ENCODE results near the gene CTBS.

The CTBS gene

DNA sequence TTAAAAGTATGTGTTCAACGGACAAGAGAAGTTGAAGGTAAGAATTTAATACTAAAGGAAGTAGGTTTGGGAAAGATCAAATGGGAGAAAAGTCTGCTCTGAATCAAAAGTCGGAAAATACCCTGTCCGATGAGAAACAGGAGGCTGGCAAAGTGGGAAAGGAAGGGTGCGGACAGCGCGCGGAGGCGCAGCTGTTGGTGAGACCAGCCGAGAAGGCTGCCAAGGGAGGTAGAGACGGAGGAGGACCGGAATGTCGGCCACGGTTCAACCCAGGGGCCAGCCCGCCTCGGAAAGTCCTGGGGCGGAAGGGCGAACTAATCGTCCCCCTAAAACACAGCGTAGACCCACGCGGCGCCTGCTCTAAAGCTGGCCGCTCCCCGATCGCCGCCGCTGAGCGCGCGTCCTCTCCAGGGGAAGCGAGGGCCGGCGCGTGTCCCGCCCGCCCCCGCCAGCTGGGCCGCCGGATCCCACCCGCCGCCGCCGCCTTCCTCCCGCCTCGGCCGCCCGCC lies 68.7 kb downstream of the CTBS start:
- DNase-seq, result peak; percentile 88

DNA sequence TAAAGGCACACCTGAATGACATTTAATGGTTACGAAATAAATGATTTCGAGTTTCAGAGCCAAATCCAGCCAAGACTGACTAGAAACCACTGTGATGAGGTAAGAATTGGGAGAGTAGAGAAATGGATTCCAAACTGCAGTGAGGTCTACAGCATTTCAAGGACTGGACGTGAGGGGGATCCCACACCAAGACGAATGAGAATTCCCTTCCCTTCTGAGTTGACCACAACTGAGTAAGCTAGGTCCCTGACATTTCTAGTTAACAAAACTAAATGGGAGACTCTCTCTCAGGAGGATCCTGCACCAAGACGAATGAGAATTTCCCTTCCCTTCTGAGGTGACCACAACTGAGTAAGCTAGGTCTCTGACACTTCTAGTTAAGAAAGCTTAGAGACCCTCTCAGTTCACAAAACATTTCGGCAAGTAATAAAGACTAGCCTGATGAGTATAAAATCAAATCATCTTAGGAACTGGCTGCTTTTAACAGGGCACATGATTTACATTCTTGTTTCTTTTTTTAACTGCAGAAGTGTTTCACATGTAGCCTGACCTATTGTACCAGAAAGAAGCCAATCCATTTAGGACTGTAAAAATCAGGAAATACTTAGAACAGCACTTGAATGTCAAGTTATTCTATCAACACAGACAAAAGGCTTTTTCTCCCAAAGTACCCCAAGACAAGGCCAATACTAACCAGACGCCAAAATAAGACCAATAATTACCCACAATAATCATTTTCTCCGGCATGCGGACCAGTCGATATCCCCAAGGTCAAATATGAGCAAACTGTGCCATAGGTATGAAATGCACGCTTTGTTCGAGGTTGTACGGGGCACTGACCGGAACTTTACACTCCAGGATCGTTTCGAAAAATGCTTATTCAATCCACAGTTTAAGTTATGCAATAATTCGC lies 69.4 kb downstream of the CTBS start:
- no peak for DNase-seq

GRCh38 chr1:84502927-84503326 lies 71.3 kb downstream of the CTBS start:
- no peak for DNase-seq
